Measurements from ENCODE around the gene NFKB1. TPM values are rescaled to one million over a fixed set of nuclear protein-coding genes. Genes with fewer than 3 reads are reported as not detected.

Gene NFKB1
- total RNA-seq, 1 donor, result 35.0 TPM

DNA sequence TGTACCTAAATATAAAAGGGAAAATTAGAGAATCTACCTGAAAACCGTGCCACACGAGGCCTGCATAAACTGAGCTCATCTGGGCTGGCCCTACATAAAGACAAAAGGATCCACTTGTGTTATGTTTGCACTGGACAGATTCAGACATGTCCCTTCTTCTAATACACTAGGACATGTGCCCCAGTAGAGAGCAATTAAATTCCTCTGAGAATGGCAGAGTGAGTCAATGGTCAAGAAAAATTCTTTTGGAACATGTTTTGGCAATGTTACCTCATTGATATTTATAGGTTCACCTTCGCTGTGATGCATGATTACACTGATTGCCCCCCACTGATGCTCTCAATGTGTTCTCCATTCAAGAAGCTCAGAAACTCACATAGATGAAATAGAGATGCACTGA, 164.4 kb downstream of the NFKB1 start:
- DNase-seq (ENCODE audit: low read depth in 2 of 3, low spot score in 2 of 3), result no peak

Other genes with a start within 250 kb of the NFKB1 start
- gene SLC39A8, start 155.9 kb upstream of the NFKB1 start, total RNA-seq, result 66.0 TPM